DMS153 treated with DMSO at 0.1 percent for 48 hours (cell line): ENCODE data around the gene KCTD6.

Experiments
- DNase-seq: peaks from one replicate; lab custom pipeline; 2025; ENCODE audit not compliant: unreplicated experiment; lab: John Stamatoyannopoulos, UW

Gene KCTD6

GRCh38 chr3:58491506-58492402 lies at the start of gene KCTD6:
Gene KCTD6, plus strand, starts transcription at chr3:58492096. Its CDS starts 6,660 bp downstream, at chr3:58498756.
- peak; percentile 55 for DNase-seq

- no peak for DNase-seq
Measured at GRCh38 chr3:58452176-58452575, 39.7 kb upstream of the KCTD6 start.

- no peak for DNase-seq
Measured at GRCh38 chr3:58459160-58459559, 32.7 kb upstream of the KCTD6 start.

GRCh38 chr3:58462829-58463180 lies 29.1 kb upstream of the KCTD6 start:
- DNase-seq, result no peak

- peak; percentile 33 for DNase-seq
Measured at GRCh38 chr3:58463181-58463941, 28.5 kb upstream of the KCTD6 start.

GRCh38 chr3:58463942-58464271 lies 28.0 kb upstream of the KCTD6 start:
- DNase-seq, result no peak

GRCh38 chr3:58464866-58465265 lies 27.0 kb upstream of the KCTD6 start:
- no peak for DNase-seq

GRCh38 chr3:58466899-58467563 lies 24.9 kb upstream of the KCTD6 start:
- DNase-seq, result no peak

GRCh38 chr3:58469096-58469495 lies 22.8 kb upstream of the KCTD6 start:
- no peak for DNase-seq

- no peak for DNase-seq
Measured at GRCh38 chr3:58470363-58471024, 21.4 kb upstream of the KCTD6 start.

- DNase-seq, result peak; percentile 45
Measured at GRCh38 chr3:58471025-58471887, 20.6 kb upstream of the KCTD6 start.

- no peak for DNase-seq
Measured at GRCh38 chr3:58473275-58473674, 18.6 kb upstream of the KCTD6 start.

GRCh38 chr3:58474348-58474911 lies 17.5 kb upstream of the KCTD6 start:
- peak; percentile 9 for DNase-seq

GRCh38 chr3:58474967-58475578 lies 16.8 kb upstream of the KCTD6 start:
- no peak for DNase-seq

GRCh38 chr3:58478781-58479180 lies 13.1 kb upstream of the KCTD6 start:
- DNase-seq, result no peak

GRCh38 chr3:58480309-58480708 lies 11.6 kb upstream of the KCTD6 start:
- DNase-seq, result no peak

GRCh38 chr3:58482917-58483636 lies 8.8 kb upstream of the KCTD6 start:
- no peak for DNase-seq

- no peak for DNase-seq
Measured at GRCh38 chr3:58484045-58484721, 7.7 kb upstream of the KCTD6 start.
